GM23338 (cell line): Measurements from ENCODE around the gene NT5DC2. TPM values are rescaled to one million over a fixed set of nuclear protein-coding genes. Genes with fewer than 3 reads are reported as not detected.

Source experiments
- ATAC-seq: fragments of 200-7000 bp; cut with Tn5 transposase; 3 replicates; pipeline ENCODE4 v1.9.1; 2020
- DNase-seq: peaks from one replicate; pipeline ENCODE4 v3.0.0-alpha.2; 2015; ENCODE audit warnings: low spot score
- H2AFZ ChIP-seq: fragments of 200-600 bp; sonication (generic); 2 replicates; pipeline ENCODE4 v1.8.0; 2016; ENCODE audit warnings: antibody characterized with exemption, mild to moderate bottlenecking, moderate library complexity
- H3F3A ChIP-seq: fragments of 200-600 bp; sonication (generic); replicated peaks from 2 replicates; pipeline ENCODE4 v1.8.0; 2017; ENCODE audit warnings: antibody characterized with exemption, mixed run types, low read depth
- H3K27ac ChIP-seq: fragments of 200-600 bp; sonication (generic); 2 replicates; pipeline ENCODE4 v1.6.1; 2016; ENCODE audit warnings: low read depth
- H3K27me3 ChIP-seq: fragments of 200-600 bp; sonication (generic); 2 replicates; pipeline ENCODE4 v1.8.0; 2016; ENCODE audit warnings: mild to moderate bottlenecking, mixed run types, moderate library complexity; ENCODE audit not compliant: insufficient read depth
- H3K36me3 ChIP-seq: fragments of 200-600 bp; sonication (generic); 2 replicates; pipeline ENCODE4 v1.8.0; 2016; ENCODE audit warnings: mild to moderate bottlenecking; ENCODE audit not compliant: insufficient read depth
- H3K4me1 ChIP-seq: fragments of 200-600 bp; sonication (generic); 2 replicates; pipeline ENCODE4 v1.8.0; 2016; ENCODE audit warnings: mild to moderate bottlenecking, moderate library complexity; ENCODE audit not compliant: insufficient read depth
- H3K4me2 ChIP-seq: fragments of 200-600 bp; sonication (generic); 2 replicates; pipeline ENCODE4 v1.7.1; 2017; ENCODE audit warnings: mixed run types
- H3K4me3 ChIP-seq: fragments of 200-600 bp; sonication (generic); 2 replicates; pipeline ENCODE4 v1.6.1; 2016; ENCODE audit warnings: mixed run types
- H3K79me2 ChIP-seq: fragments of 200-600 bp; sonication (generic); replicated peaks from 2 replicates; pipeline ENCODE4 v1.8.0; 2017; ENCODE audit warnings: mild to moderate bottlenecking; ENCODE audit not compliant: insufficient read depth
- H3K9me2 ChIP-seq: fragments of 200-600 bp; sonication (generic); 2 replicates; pipeline ENCODE4 v1.8.0; 2017; ENCODE audit not compliant: insufficient read depth
- H4K20me1 ChIP-seq: fragments of 200-600 bp; sonication (generic); replicated peaks from 2 replicates; pipeline ENCODE4 v1.8.0; 2017; ENCODE audit warnings: mild to moderate bottlenecking; ENCODE audit not compliant: insufficient read depth
- H3K27ac Mint-ChIP-seq: 2 replicates; pipeline ENCODE4 v1.8.0; 2020; ENCODE audit warnings: inconsistent platforms, mild to moderate bottlenecking, moderate library complexity, mixed read lengths
- H3K27me3 Mint-ChIP-seq: 3 replicates; pipeline ENCODE4 v1.8.0; 2022; ENCODE audit warnings: low read depth, mild to moderate bottlenecking, moderate library complexity, mixed read lengths, inconsistent platforms; ENCODE audit not compliant: insufficient read depth, poor library complexity
- H3K36me3 Mint-ChIP-seq: 3 replicates; pipeline ENCODE4 v1.8.0; 2021; ENCODE audit warnings: low read depth, mild to moderate bottlenecking, inconsistent platforms, moderate library complexity, mixed read lengths
- H3K4me1 Mint-ChIP-seq: 3 replicates; pipeline ENCODE4 v1.8.0; 2020; ENCODE audit warnings: mild to moderate bottlenecking, inconsistent platforms, mixed read lengths
- H3K4me3 Mint-ChIP-seq: 3 replicates; pipeline ENCODE4 v1.8.0; 2021; ENCODE audit warnings: moderate library complexity, mild to moderate bottlenecking, inconsistent platforms, mixed read lengths
- H3K9me3 Mint-ChIP-seq: 3 replicates; pipeline ENCODE4 v1.8.0; 2020; ENCODE audit warnings: moderate library complexity, mild to moderate bottlenecking, inconsistent platforms, mixed read lengths
- CREB1 ChIP-seq: fragments of 250-450 bp; sonication (Bioruptor Pico); IDR thresholded peaks from 2 replicates; pipeline ENCODE4 v1.5.0; 2020; ENCODE audit warnings: low read depth, mild to moderate bottlenecking, moderate library complexity
- EZH2 ChIP-seq: fragments of 200-600 bp; sonication (generic); IDR thresholded peaks from one replicate; pipeline ENCODE4 v1.8.0; 2017; ENCODE audit warnings: antibody characterized with exemption, mild to moderate bottlenecking, low read depth; ENCODE audit not compliant: unreplicated experiment
- EZH2phosphoT487 ChIP-seq: fragments of 200-600 bp; sonication (generic); IDR thresholded peaks from one replicate; pipeline ENCODE4 v1.8.1; 2018; ENCODE audit warnings: antibody characterized with exemption; ENCODE audit not compliant: unreplicated experiment
- JUNB ChIP-seq: IDR thresholded peaks from one replicate; pipeline ENCODE4 v1.6.1; 2016; ENCODE audit warnings: antibody characterized with exemption; ENCODE audit not compliant: unreplicated experiment
- NANOG ChIP-seq: IDR thresholded peaks from 2 replicates; pipeline ENCODE4 v1.6.1; 2016; ENCODE audit warnings: antibody characterized with exemption, borderline replicate concordance
- REST ChIP-seq: IDR thresholded peaks from one replicate; pipeline ENCODE4 v1.6.1; 2018; ENCODE audit warnings: antibody characterized with exemption; ENCODE audit not compliant: unreplicated experiment
- STAT1 ChIP-seq: IDR thresholded peaks from one replicate; pipeline ENCODE4 v1.6.1; 2016; ENCODE audit warnings: antibody characterized with exemption; ENCODE audit not compliant: unreplicated experiment
- ZNF462 ChIP-seq: fragments of 250-450 bp; sonication (Bioruptor Pico); IDR thresholded peaks from 2 replicates; pipeline ENCODE4 v1.5.0; 2020; ENCODE audit warnings: mild to moderate bottlenecking, moderate library complexity
- polyA plus RNA-seq: library from polyadenylated mRNA; unstranded; fragments of >200 nt; fragmentation: Nextera tagmentation; extraction: Ambion mirVana; gene quantifications from 2 replicates; pipeline ENCODE4 v1.2.1, GENCODE V29; 2016
- total RNA-seq: library from RNA; depleted of rRNA; stranded (reverse); fragments of >200 nt; shearing (Covaris generic); gene quantifications from 2 replicates; pipeline ENCODE4 v1.2.3, GENCODE V29; 2014

NT5DC2 gene
- total and polyA plus RNA-seq, 2 experiments from 2014 or later, result 269 to 324 TPM

GRCh38 chr3:52572221-52572620 lies 38.6 kb upstream of the NT5DC2 start:
- Histone ChIP-seq H2AFZ (no peak overlapping the region), H3K4me2 (no peak overlapping the region), H3K27ac (no peak overlapping the region), H4K20me1 (peaks cover 6% of the 10 kb centered on the region; the same call in 1 of the 2 replicates), H3K36me3 (peaks cover 5% of the 10 kb centered on the region; the same call in 1 of the 2 replicates), H3K79me2 (no peaks in the 10 kb centered on the region), H3F3A (no peaks in the 10 kb centered on the region), H3K4me3 (no peak overlapping the region), H3K27me3 (no peaks in the 10 kb centered on the region), H3K9me2 (no peaks in the 10 kb centered on the region), H3K4me1 (no peaks in the 10 kb centered on the region)
- Mint-ChIP-seq H3K9me3 (no peaks in the 10 kb centered on the region; the same call in 2 of the 3 replicates), H3K4me1 (no peaks in the 10 kb centered on the region), H3K36me3 (peaks cover 6% of the 10 kb centered on the region; the same call in 1 of the 3 replicates), H3K4me3 (no peak overlapping the region), H3K27ac (no peak overlapping the region), H3K27me3 (peaks cover 6% of the 10 kb centered on the region)
- TF ChIP-seq EZH2 (no peak), CREB1 (CRISPR knock-in tag) (no peak), EZH2phosphoT487 (no peak), REST (no peak)
- ATAC-seq, result no peak
- no peak for DNase-seq

DNA sequence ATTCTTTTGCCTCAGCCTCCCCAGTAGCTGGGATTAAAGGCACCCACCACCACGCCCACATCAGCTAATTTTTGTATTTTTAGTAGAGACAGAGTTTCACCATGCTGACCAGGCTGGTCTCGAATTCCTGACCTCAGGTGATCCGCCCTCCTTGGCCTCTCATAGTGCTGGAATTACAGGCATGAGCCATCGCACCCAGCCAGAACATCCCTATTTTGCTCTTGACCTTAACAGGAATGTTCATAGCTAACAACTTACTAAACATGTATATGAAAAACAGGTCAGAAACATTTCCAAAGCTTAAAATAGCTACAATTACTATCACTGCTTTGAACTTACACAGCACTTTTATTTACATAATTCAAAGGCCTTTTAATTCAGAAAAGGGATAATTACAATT lies 36.4 kb upstream of the NT5DC2 start:
- Mint-ChIP-seq H3K4me3 (no peak overlapping the region), H3K36me3 (peaks cover 2% of the 10 kb centered on the region; the same call in 1 of the 3 replicates), H3K9me3 (no peaks in the 10 kb centered on the region; the same call in 2 of the 3 replicates), H3K27me3 (peaks cover 6% of the 10 kb centered on the region), H3K27ac (no peak overlapping the region), H3K4me1 (no peaks in the 10 kb centered on the region)
- H4K20me1 ChIP-seq, result no peaks in the 10 kb centered on the region
- no peaks in the 10 kb centered on the region for H3K4me1 ChIP-seq
- no peaks in the 10 kb centered on the region for H3K9me2 ChIP-seq
- H3K4me3 ChIP-seq, result no peak overlapping the region
- H3K27me3 ChIP-seq, result no peaks in the 10 kb centered on the region
- no peak for TF ChIP-seq NANOG
- H3F3A ChIP-seq, result no peaks in the 10 kb centered on the region
- no peak overlapping the region; the same call in 1 of the 2 replicates for H3K27ac ChIP-seq
- H3K79me2 ChIP-seq, result no peaks in the 10 kb centered on the region
- H2AFZ ChIP-seq, result no peak overlapping the region
- no peak overlapping the region for H3K4me2 ChIP-seq
- no peaks in the 10 kb centered on the region for H3K36me3 ChIP-seq
- DNase-seq (no peak), ATAC-seq (no peak)

DNA sequence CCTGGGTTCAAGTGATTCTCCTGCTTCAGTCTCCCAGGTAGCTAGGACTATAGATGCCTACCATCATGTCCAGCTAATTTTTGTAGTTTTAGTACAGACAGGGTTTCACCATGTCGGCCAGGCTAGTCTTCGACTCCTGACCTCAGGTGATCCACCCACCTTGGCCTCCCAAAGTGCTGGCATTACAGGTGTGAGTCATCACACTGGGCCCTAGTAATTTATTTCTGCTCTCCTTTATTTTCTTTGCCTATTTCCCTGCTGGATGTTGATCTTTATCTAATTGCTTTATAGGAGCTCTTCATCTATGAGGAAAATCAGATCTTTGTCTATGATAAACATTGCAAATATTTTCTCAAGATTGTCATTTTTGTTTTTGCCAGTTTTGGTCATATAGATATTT lies 34.4 kb upstream of the NT5DC2 start:
- no peak overlapping the region for H3K4me3 Mint-ChIP-seq
- no peak overlapping the region for H3K4me3 ChIP-seq
- H3K36me3 ChIP-seq, result peaks cover 12% of the 10 kb centered on the region
- H3K27ac ChIP-seq, result no peak overlapping the region
- H3K9me2 ChIP-seq, result no peaks in the 10 kb centered on the region
- ATAC-seq (no peak), DNase-seq (no peak)
- H3K9me3 Mint-ChIP-seq, result no peaks in the 10 kb centered on the region; the same call in 2 of the 3 replicates
- no peaks in the 10 kb centered on the region for H3K27me3 ChIP-seq
- H3K27ac Mint-ChIP-seq, result no peak overlapping the region
- H2AFZ ChIP-seq, result no peak overlapping the region
- H3K4me1 ChIP-seq, result no peaks in the 10 kb centered on the region
- H3K36me3 Mint-ChIP-seq, result peaks cover 3% of the 10 kb centered on the region; the same call in 2 of the 3 replicates
- H3K79me2 ChIP-seq, result no peaks in the 10 kb centered on the region
- no peaks in the 10 kb centered on the region for H3K4me1 Mint-ChIP-seq
- H4K20me1 ChIP-seq, result no peaks in the 10 kb centered on the region
- H3F3A ChIP-seq, result no peaks in the 10 kb centered on the region
- H3K4me2 ChIP-seq, result no peak overlapping the region
- peaks cover 3% of the 10 kb centered on the region for H3K27me3 Mint-ChIP-seq
- no peak for TF ChIP-seq ZNF462
- TF ChIP-seq STAT1, result no peak
- no peak for TF ChIP-seq JUNB
